GM18519 (cell line): ENCODE results near the gene CPXM2.

Experiments used
- ATAC-seq: cut with Tn5 transposase; IDR thresholded peaks from one replicate; pipeline ENCODE4 v1.9.1; 2021; ENCODE audit warnings: mild to moderate bottlenecking, moderate library complexity; ENCODE audit not compliant: unreplicated experiment, low FRiP score

Gene CPXM2

DNA sequence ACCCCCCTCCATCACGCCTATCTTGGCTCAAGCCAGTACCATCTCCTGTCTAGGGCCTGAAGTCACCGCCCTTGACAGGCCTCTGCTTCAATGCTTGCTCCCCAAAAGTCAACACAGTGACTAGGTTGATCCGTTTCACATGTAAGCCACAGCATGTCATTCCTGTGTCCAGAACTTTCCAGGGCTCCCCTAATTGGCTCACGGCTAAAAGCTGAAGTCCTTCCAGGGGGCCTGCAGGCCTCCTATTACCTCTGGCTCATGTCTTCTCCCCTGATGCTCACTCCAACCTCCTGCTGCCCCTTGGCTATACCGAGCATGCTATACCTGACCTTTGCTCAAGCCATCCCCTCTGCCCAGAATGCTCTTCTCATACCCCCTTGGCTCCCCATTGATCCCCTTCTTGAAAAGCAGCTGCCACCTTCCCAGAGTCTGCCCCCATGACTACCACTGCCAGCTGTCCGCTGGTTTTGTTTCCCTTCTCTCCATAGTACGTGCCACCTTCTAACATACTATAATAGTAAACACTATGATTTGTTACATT lies 39.1 kb downstream of the CPXM2 start:
- no peak for ATAC-seq

DNA sequence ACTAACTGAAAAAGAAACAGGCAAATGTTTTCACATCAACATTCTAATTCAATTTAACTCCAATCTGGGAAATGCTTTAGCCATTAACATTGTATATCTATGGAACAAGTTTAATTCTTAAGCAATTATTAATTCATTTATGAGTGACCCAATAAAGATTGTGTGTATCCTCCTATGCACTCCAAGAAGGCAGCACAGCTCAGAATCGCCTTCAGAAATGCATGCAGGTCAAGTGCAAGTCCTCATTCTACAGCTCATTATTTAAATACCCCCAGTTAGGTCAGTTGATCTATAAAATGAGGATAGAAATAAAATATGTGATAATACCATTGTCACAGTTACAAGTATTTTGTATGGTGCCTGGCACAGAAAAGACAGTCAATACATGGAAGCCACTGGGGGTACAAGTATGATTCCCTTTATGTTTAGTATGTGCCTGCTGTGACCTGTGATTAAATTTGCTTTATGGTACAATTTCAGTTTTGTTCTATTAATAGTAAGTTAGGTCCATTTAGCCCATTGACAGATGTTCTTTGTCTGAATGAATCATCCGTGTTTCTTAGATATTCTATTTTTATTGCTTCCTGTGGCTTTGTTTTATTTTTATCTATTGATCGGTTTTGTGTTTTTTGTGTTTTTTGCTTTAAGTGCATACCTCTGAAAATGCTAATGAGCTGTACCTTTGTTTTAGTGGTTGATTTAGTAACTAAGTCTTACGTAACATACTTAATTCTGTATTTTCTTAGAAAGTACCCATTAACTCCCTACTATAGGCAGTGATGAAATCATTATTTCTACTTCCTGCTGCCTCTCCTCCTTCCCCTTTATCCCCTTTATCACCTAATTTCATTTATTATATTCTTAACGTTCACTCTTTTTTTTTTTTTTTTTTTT lies 42.8 kb downstream of the CPXM2 start:
- ATAC-seq = peak; percentile 59

GRCh38 chr10:123847686-123848432 lies 43.7 kb downstream of the CPXM2 start:
- no peak for ATAC-seq

DNA sequence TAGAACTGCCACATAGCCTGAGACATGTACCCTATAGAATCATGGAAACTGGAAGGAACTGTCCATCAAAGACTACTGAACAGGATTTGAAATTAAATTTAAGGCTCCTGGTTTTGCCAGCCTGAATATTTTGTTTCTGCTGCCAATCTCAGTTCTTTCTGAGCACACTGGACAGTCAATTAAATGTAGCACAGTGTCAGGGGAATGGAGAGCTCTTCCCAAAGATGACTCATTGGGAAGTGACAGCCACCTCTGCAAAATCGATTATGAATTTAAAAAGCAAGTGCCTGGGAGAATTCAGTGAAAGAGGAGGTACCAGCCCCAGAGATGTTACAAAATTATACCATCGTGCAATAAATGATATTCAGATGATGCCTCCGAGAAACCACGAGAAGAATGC lies 47.8 kb downstream of the CPXM2 start:
- no peak for ATAC-seq

- ATAC-seq = no peak
Observed at GRCh38 chr10:123842692-123843385, 48.8 kb downstream of the CPXM2 start.

DNA sequence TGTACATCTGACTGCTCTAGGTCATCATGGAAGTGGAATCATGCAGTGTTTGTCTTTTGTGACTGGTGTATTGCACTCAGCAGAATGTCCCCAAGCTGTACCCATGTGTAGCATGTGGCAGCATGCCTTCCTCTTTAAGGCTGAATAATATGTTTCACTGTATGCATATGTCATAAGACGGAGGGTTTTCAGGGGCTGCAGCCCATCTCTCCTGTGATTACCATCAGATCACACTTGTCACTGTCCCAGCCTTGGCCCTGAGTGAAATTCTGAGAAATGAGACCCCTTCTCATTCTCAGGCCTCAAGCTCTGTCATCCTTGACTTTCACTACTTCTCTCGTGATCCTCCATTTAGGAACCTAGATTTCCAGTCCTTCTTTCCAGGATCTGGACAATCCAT lies 50.0 kb downstream of the CPXM2 start:
- ATAC-seq = no peak

DNA sequence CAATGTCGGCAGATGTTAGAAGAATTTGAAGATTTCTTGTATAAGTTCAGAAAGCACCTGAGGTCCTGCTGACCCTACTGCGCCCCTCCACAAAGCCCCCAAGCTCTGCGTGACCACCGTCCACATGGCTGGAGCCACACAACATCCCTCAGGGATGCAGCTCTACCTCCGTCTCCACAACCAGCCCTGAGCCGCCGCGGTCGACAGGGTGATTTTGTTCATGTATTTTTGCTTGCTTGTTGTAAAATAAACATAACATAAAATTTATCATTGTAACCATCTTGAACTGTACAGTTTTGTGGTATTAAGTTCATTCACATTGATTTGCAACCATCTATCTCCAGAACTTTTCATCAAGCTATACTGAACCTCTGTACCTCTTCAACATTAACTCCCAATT lies 50.5 kb downstream of the CPXM2 start:
- no peak for ATAC-seq

GRCh38 chr10:123840714-123841113 lies 50.9 kb downstream of the CPXM2 start:
- no peak for ATAC-seq

DNA sequence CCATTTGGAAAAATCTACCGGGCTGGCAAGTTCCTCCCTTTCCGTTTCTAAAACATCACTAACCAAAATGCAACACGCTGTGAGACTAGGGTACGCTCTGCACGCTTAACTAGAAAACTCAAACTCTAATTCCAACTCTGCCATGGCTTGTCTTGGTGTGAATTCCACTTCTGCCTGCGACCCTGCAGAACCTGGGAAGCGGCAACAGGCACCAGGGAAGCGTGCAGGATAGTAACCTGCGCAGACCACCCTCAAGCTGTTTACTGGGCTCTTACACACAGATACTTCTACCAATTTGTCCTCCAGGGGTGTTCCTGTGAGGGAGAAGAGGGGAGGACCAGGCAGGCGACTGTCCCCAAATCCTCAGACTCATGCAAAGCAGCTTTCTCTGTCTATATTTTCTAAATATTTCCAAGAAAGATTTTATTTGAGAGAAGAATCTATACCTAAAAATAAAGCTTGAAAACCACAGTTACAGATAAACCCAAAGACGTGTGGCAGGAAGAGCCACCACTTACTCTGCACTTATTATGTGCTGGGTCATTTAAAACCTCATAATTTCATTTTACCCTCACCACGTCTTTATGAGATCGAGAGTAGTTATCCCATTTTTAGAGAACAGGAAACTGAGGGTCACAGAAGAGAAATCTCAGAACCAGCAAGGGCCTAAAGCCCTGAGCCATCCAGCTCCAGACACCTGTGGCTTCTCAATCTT lies 52.9 kb downstream of the CPXM2 start:
- no peak for ATAC-seq

DNA sequence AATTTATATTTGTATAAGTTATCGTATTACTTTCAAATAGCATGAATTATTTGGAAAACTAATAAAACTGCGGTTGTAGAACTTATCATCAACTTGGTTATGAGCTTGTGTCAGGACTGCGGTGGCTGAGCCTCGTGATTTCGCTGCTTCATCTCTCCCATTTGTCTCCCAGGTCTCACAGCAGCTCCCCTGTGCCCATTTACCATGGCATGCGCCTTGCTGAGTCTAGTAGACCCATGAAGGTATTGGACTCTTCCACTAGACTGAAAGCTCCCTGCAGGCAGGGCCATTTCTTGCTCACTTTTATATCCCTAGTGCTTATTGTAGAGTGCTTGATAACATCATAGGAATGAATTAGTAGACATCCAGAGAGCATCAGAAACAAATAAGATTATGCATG lies 53.9 kb downstream of the CPXM2 start:
- ATAC-seq = no peak

DNA sequence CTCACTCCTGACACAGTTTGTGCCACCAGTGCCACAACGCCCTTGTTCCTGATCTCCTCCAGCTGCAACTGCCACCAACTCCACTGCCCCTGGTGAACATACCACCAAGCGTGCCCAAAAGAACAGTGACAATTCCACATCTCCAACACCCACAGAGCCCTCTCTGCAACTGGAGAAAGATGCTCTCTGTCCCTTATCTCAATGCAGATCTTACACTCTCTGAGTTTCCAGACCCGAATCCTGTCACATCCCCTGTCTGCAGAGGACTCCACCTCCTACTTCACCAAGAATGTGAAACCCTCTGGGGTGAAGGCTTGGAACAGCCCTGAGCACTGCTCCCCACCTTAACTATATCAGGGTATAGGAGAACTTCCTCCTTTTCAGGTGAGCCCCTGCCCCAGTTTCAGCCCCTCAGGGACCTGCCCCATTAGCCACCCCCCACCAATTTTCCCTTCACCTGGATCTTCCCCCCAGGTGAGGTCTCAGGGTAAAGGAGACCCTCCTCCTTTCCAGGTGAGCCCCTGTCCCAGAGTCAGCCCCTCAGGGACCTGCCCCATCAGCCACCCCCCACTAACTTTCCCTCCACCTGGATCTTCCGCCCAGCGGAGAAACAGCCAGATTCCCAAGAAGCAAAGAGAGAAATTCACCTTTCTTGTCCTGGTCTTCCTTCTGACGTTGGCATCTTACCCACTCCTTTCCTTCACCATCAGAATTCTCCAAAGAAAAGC lies 55.0 kb downstream of the CPXM2 start:
- ATAC-seq = no peak

GRCh38 chr10:123835575-123835974 lies 56.0 kb downstream of the CPXM2 start:
- no peak for ATAC-seq

- ATAC-seq = no peak
Observed at GRCh38 chr10:123833170-123833850, 58.3 kb downstream of the CPXM2 start.

- no peak for ATAC-seq
Observed at GRCh38 chr10:123831259-123831658, 60.3 kb downstream of the CPXM2 start.

DNA sequence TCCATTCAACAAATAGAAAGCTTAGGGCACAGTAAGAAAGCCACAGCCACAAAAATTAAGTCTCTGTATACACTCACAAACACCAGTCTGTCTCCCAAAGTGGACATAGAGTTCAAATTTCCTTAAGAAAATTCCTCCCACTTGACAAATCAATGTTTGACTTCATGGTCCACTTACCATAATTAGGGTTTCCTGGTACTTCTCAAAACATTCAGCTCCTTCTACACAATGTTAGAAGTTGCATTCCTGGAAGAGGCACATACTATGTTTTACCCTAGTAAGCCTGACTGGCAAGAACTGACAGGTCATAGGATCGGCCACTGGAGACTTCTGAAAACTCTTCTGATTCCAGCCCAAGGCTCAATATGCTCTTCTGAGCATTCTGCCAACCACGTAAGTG lies 70.5 kb downstream of the CPXM2 start:
- ATAC-seq = no peak

GRCh38 chr10:123809632-123810031 lies 82.0 kb downstream of the CPXM2 start:
- ATAC-seq = no peak

- ATAC-seq = no peak
Observed at GRCh38 chr10:123808906-123809305, 82.7 kb downstream of the CPXM2 start.

DNA sequence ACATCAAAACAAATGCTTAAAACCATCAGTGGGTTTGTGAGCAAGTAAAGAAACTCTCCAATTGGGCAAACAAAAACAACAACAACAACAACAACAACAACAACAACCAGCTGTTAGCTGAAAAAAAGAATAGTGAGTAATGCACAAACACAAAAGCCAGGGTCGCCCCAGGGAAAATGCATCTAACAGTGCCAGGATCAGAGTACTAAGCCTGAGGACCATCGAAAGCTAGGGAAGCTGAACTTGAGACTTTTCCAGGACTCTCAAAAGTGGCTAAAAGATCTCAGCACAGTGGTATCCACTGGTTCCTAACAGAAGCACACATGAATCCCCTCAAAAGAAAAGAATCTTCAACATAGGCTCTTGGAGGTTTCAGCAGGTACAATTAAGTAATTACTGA lies 83.3 kb downstream of the CPXM2 start:
- ATAC-seq = no peak

DNA sequence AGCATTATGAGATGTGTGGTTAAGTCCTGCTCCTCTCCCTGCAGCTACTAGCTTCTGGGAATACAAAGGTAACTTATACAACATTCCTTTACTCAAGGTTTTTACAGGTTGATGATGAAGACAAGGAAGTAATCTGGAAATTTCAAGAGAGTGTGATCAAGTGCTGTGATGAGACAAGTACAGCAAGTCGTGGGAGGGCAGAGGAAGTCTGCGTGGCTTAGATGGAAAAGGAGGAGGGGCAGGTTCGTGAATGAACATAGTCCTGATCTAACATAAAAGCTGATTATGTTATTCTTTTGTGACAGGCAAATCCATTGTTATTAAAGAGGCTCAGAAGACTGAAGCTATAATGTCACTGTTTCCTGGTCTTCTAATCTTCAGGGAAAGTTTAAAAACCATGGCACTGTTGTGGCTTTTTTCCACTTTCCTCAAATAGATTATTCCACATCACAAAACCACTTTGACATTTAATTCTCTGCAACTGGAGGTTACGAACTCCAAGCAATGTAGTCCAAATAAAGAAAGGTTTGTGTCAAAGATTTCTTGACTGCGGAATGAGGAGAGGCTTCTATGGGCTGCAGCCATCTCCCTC lies 84.1 kb downstream of the CPXM2 start:
- ATAC-seq = no peak
